CD4-positive, alpha-beta T cell treated with Interleukin-15 for 1 hour (primary cell): ENCODE data around the gene ACTMAP.
"Not testable (repeated sequence)": the region's sequence is repeated elsewhere in the genome, so short reads cannot be mapped to it uniquely, and the experiment has no call there.

Source experiments
- DNase-seq: peaks from one replicate; pipeline ENCODE4 v3.0.0-alpha.2; 2020

ACTMAP gene

GRCh38 chr19:40775632-40776022, 25.4 kb upstream of the ACTMAP start:
- no peak for DNase-seq

GRCh38 chr19:40774916-40775631, 24.8 kb upstream of the ACTMAP start, which contains the start of gene MIA:
Gene MIA, plus strand, starts transcription at chr19:40775521. Its CDS starts 22 bp downstream, at chr19:40775543.
- no peak for DNase-seq

DNA sequence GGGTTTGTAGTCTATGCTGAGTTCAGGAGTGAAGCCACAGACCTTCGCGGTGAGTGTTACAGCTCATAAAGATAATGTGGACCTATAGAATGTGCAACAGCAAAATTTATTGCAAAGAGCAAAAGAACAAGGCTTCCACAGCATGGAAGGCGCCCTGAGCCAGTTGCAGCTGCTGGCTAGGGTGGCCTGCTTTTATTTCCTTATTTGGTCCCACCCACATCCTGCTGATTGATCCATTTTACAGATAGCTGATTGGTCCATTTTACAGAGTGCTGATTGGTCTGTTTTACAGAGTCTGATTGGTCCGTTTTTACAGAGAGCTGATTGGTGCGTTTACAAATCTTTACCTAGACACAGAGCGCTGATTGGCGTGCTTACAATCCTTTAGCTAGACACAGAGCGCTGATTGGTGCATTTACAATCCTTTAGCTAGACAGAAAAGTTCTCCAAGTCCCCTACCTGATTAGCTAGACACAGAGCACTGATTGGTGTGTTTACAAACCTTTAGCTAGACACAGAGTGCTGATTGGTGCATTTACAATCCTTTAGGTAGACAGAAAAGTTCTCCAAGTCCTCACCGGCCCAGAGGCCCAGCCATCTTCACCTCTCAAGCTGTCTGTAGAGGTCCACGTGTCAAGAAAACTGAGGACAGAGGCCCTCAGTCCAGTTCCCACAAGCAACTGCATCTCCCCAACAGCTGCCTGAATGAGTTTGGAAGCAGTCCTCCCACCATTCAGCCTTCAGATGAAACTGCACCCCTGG, 21.0 kb upstream of the ACTMAP start:
- not testable (repeated sequence) for DNase-seq

DNA sequence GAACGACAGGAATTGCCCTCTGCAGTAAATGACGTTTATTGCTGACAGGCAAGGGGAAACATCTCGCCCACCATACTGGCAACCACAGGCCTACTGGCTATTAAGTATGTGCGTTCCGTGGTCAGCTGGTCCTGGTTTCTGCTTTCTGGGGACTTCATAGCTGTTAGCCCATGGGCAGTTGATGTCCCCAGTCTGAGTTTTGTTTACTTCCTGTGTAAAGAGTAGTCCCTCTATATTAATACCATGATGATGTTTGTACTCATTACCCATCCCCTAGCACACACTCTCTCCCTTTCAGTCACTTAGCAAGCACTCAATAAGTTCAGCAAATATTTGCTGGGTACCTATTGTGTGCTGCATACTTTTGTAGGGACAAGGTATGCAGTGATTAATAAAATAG, 18.6 kb upstream of the ACTMAP start:
- no peak for DNase-seq

DNA sequence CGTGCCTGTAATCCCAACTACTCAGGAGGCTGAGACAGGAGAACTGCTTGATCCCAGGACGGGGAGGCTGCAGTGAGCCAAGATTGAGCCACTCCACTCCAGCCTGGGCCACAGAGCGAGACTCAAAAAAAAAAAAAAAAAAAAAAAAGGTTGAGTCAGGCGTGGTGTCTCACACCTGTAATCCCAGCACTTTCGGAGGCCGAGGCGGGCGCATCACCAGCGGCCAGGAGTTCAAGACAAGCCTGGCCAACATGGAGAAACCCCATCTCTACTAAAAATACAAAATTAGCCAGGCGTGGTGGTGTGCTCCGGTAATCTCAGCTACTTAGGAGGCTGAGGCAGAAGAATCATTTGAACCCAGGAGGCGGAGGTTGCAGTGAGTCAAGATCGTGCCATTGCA, 16.1 kb upstream of the ACTMAP start:
- not testable (repeated sequence) for DNase-seq

DNA sequence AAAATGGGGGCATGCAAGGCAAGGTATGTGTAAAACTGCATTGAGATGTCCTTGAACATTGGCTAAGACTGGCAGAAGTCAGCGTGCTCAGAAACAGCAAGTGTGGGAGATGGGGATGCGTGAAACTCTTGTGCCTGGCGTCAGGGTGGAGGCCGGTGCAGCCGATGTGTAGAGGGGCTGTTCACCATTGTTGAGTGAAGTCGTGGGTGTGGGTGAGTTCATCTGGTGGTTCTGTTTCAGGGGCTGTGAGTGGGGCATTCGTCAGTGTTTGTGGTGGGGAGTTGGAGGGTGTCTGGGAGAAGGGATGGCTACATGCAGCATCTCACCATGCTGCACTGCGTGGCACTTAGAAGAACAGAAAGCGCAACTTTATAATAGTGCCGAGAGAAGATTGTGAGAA, 13.7 kb upstream of the ACTMAP start:
- no peak for DNase-seq

- no peak for DNase-seq
These were observed 13.2 kb upstream of the ACTMAP start for GRCh38 chr19:40763526-40763925.

- no peak for DNase-seq
These were observed 12.6 kb upstream of the ACTMAP start for GRCh38 chr19:40762754-40763470.

DNA sequence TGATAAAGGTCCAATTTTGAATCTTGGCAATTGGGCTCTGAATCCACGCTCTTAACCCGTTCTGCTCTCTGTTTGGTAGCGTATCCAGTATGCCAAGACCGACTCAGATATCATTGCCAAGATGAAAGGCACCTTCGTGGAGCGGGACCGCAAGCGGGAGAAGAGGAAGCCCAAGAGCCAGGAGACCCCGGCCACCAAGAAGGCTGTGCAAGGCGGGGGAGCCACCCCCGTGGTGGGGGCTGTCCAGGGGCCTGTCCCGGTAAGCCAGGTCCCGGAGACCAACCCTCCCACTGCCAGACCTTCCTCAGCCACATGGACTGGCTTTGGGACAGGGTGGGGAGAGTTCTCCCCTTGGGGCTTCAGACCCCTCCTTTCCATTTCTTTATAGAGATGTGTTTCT, 9.1 kb upstream of the ACTMAP start:
- DNase-seq, result no peak

- DNase-seq, result no peak
These were observed 8.2 kb upstream of the ACTMAP start for GRCh38 chr19:40758491-40758890.

- DNase-seq, result no peak
These were observed 6.3 kb upstream of the ACTMAP start for GRCh38 chr19:40756502-40757110.

GRCh38 chr19:40755791-40756190, 5.5 kb upstream of the ACTMAP start:
- DNase-seq, result no peak

GRCh38 chr19:40755248-40755624, 5.0 kb upstream of the ACTMAP start:
- no peak for DNase-seq

DNA sequence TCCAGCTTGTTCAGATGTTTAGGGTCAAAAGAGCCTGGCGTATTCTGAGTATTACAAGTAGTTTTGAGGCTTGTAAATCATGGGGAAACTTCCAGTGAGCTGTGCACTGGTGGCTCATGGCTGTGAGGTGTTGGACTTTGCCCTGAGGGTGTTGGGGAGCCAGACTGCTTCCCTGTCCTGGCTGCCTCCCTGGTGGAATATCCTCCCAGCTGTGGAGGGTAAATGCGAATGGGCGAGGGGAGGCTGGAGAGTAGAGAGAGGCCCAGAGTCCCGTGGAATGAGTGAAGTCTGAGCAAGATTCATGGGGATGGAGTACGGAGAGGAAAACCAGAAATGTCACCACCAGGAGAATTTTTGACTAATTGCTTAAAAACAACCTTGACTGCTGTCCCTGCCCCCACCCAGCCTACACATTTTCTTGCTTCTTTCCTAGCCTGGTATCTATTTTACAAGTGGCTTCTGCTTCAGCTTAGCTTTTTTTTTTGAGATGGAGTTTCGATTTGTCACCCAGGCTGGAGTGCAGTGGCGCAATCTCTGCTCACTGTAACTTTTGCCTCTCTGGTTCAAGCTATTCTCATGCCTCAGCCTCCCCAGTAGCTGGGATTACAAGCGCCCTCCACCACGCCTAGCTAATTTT, 4.5 kb upstream of the ACTMAP start:
- DNase-seq, result peak; percentile 33

DNA sequence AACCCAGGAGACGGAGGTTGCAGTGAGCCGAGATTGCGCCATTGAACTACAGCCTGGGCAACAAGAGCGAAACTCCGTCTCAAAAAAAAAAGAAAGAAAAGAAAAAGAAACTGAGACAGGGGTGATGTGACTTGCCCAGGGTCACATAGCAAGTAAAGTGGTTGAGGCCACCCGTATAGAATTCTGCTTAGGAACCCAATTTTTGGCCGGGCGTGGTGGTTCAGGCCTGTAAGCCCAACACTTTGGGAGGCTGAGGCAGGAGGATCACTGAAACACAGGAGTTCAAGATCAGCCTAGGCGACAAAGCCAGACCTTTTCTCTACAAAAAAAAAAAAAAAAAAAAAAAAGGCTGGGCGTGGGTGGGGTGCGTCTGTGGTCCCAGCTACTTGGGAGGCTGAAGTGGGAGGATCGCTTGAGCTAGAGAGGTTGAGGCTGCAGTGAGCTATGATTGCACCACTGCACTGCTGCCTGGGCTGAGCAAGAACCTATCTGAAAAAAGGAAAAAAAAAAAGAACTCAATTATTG, 2.0 kb upstream of the ACTMAP start:
- DNase-seq, result no peak

DNA sequence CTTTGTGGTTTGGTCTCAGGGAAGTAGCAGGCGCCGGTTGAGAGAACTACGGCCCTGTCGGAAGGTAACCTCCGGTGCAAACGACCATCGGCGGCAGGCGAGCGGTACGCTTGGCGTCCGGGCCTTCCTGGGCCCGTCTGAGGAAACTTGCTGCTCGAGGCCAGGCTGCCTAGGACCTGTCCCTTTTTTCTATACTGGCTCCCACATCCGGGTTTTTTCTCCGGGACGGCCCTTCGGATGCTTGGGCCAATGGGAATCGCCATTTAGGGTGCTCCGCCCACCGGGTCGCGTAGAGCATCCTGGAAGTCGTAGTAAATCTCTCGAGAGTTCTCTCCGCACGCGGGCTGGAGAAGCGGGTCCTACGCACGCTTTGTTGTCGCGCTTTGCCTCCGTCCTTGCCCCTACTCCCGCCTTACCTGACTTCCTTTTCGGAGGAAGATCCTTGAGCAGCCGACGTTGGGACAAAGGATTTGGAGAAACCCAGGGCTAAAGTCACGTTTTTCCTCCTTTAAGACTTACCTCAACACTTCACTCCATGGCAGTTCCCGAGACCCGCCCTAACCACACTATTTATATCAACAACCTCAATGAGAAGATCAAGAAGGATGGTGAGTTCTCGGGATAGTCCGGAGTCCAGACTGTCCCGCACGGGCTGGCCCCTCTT, 729 bp upstream of the ACTMAP start, which contains the start of gene SNRPA:
TSS of gene SNRPA (plus strand) at position 330 of the 664 bp plus-strand sequence. CDS start at position 536, 206 bp downstream.
- DNase-seq, result peak; percentile 95

- no peak for DNase-seq
These were observed 2.7 kb downstream of the ACTMAP start for GRCh38 chr19:40747536-40747935.

GRCh38 chr19:40745402-40745780, 4.9 kb downstream of the ACTMAP start:
- DNase-seq, result no peak

DNA sequence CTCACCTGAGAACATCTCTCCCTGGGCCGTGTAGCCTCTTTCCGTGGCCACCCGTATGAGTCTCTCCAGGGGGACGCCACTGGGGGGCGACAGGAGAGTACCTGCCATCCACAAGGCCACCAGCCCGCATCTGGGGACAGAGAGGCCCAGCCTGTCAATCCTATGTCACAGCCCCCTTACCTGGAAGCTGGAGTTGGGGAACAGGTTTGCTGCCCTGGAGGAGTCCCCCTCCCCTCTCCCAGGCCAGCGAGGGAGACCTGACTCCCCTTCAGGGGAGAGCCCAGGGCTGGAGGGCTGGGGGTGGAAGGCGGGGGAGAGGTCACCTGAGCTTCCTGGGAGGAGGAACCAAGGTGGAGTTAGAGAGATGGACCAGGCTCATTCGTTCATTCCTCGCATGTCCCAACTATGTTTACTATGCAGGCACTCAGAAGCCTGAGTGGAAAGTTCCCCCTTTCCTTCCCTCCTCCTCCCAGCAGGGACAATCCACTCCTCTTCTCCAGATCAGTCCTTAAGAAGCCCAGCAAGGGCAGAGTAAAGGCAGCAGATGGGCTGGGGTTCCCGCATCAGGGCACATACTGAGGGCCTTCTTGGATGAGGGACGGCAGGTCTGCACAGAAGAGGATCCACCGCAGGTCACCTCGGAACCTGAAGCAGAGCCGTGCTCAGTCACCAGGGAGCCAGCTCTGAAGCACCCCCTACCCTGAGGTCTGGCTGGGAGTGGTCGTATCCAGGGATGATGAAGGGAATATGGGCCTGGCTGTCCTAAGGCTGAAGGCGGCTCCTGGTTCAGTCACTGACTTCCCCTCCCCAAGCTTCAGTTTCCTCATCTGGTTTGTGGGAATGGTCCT, 5.5 kb downstream of the ACTMAP start:
- DNase-seq, result no peak

- DNase-seq, result no peak
These were observed 6.4 kb downstream of the ACTMAP start for GRCh38 chr19:40743926-40744325.

DNA sequence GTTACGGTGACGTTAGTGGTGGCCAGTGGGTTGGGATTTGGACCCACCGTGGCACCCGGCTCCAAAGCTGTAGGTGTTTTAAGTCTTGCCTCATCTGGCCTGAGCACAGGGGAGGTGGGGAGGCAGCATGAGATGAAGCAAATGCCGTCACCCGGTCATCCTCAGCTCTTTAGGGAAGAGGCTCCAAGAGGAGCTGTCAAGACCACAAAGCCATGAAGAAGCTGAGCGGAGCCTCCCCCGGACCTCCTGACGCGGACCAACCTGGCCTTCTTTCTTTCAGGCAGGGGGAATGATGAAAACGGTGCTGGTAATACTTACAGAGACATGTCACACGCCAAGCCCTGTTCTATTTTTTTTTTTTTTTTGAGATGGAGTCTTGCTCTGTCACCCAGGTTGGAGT, 7.4 kb downstream of the ACTMAP start:
- DNase-seq, result no peak
